GM19395 (cell line): ENCODE results near the gene CALM3.

Experiments used
- ATAC-seq: cut with Tn5 transposase; IDR thresholded peaks from one replicate; pipeline ENCODE4 v1.9.1; 2021; ENCODE audit warnings: mild to moderate bottlenecking, moderate library complexity; ENCODE audit not compliant: unreplicated experiment

CALM3 gene

DNA sequence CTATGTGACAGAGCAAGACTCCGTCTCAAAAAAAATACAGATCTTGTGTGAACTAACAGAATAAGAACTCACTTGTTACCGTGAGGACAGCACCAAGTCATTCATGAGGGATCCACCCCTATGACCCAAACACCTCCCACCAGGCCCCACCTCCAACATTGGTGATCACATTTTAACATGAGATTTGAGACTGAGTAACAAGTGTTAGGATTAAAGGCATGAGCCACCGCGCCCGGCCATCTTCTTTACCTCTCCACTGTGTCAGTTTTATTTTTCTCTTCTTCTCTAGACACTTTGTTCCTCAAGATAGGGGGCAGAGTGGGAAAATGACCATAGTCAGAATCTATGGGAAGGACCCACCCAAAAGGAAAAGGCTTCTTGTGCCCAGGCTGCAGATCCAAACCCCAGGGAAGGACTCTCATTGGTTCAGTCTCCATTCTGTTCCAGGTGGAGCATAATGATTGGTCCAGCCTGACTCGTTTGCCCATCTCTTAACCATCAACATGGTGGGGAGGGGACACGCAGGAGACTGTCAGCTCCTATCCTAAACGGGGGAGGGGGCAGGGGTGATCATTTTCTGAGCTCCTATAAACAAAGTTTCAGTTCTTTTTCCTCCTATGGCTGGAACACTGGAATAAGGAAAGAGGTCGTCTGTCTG is 1.3 kb upstream of the CALM3 start:
- no peak for ATAC-seq

- peak; percentile 85 for ATAC-seq
Observed at GRCh38 chr19:46600384-46601317, 479 bp upstream of the CALM3 start.

- ATAC-seq = no peak
Observed at GRCh38 chr19:46602392-46603194, 1.5 kb downstream of the CALM3 start.

DNA sequence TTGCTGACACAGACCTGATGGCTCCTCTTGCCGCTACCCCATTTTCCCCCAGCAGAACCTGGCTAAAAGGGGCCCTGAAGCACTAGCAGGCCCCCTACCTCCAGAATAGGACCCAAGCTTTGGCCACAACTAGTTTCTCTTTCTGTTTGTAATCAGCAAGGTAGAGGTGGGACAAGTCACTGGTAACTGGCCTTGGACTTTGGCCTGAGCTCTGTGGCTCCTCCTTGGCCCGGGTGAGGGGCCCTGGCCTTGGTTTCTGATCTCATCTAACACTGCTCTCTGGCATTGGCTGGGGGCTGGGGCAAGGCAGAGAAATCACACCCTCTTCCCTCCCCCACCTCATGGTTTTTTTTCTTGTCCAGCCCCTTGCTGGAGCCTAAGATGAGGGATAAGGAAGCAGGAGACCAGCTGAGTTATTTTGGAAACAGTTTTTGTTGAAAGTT is 2.1 kb downstream of the CALM3 start:
- ATAC-seq = no peak

DNA sequence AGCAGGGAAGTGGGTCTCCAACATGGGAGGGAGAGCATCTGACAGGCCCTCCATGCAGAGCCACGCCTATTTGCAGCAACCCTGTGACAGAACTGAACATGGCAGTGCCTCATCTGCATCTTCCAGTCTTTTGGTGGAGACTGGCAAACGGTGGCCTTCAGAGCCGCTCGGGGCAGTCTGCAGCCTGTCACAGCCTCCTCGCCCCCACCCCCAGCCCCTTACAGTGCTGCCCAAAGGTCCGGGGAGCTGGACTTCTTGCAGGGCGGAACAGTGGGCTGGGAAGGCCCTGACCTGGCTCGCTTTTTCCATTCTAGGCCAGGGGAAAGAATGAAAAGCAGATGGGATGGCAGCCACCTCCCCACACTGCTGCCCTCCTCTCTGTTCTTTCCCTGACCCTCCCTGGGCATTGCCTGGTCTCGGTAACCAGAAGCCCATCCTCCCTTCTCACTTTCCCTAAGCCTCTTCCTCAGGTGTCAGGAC is 2.7 kb downstream of the CALM3 start:
- no peak for ATAC-seq

- no peak for ATAC-seq
Observed at GRCh38 chr19:46604781-46605355, 3.7 kb downstream of the CALM3 start.

DNA sequence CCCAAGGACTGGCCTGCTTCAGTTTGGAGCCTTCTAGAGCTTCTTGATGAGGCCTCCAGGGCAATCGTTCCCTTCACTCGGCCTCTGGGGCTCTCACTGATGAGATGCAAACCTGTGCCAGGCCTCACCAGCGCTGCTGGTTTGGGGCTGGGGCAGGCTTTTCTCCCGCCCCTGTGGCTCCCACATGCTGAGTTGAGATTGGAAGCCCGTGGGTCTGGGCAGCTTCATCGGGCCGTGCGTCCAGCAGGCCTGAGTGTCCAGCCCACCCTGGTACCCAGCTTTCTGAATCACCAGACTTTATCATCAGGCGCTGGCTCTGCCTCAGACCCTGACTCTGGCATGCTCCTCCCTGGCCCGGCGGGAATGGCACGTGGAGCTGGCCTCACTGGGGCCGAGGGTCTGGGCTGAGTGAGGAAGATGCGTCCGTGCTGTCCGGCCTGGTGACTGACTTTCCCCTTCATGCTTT is 4.3 kb downstream of the CALM3 start:
- ATAC-seq = no peak

DNA sequence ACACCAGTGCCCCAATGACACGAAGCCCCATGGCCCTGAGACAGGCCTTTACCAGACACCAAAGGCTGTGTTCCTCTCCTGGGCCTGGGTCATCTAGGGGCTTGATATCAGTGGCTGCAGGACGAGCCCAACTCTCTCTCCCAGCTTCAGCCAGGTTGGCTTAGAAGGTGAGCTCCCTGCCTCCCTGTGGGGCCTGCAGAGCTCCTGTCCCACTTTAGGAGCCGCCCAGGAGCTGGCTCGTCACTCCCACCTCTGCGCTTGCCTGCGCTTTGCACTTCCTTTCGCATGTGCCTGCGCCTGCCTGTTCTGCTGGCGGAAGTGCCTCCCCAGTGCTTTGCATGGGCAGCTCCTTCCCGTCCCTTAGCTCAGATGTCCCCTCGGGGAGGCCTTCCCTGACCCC is 4.9 kb downstream of the CALM3 start:
- ATAC-seq = no peak

DNA sequence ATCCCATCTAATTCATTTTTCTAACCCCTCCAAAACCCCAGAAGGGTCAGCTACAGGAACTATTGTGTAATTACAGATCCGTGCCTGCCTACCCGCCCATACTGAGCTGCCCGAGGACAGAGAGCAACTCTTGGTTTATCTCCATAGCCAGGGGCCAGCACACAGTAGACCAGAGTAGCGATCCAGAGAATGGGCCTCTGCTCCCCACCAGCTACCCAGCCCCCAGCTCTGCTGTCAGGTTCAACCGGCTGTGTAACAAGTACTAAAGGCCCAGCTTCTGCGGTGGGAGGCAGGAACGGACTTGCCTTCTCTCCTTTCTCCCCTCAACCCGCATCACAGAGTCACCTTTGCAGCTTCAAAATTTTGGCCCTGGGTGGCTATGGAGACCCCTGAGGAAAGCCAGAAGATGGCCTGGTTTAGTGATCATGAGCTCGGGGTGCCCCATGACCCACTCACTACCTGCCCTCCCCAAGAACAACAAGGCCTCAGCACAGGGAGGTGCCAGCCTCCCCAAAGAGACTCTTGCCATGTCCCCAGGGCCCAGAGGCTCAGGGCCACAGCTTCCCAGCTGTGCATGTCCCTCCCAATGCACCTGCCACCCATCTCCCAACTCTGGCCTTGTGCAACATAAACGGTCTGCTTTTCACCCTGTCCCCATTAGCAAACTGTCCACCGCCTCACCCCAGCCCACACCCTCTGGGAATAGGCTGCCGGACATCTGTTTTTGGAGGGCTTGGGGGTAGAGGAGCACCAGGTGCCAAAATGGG is 5.7 kb downstream of the CALM3 start:
- no peak for ATAC-seq

DNA sequence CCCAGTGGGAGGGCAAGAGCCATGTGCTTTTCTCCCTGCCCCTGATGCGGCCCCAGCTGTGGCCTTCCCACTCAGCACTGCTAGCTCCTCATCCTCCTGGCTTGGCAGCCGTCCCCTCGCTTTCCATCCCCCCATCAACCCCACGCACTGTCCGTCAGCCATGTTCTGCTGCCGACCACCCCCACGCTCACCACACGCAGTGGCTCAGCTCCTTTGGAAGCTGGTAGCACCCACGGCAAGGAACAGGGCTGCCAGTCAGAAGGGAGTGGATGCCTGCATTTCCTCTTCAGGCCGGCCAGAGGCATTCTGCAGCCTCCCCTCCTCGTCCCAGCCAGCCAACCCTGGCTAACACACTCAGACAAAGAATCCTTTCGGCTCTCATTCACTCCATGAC is 6.3 kb downstream of the CALM3 start:
- ATAC-seq = no peak

- no peak for ATAC-seq
Observed at GRCh38 chr19:46608178-46608577, 7.0 kb downstream of the CALM3 start.

DNA sequence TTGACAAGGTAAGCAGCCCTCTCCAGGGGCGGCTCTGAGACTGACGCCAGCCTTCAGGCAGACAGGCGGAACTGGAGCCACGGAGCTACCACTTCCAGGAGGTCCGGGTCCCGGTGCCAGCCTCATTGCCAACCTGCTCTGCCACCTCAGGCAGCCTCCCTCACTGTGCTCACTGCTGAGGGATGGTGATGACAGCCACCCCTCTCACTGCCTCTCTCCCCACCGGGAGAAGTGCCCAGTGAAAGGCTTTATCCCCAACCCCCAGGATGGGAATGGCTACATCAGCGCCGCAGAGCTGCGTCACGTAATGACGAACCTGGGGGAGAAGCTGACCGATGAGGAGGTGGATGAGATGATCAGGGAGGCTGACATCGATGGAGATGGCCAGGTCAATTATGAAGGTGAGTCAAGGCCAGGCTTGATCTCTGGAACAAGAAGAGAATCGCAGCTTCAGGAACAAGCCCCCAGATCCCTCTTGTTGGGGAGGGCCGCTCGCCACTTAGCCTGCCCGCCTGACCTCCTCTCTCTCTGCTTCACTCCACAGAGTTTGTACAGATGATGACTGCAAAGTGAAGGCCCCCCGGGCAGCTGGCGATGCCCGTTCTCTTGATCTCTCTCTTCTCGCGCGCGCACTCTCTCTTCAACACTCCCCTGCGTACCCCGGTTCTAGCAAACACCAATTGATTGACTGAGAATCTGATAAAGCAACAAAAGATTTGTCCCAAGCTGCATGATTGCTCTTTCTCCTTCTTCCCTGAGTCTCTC is 7.6 kb downstream of the CALM3 start:
- ATAC-seq = no peak

DNA sequence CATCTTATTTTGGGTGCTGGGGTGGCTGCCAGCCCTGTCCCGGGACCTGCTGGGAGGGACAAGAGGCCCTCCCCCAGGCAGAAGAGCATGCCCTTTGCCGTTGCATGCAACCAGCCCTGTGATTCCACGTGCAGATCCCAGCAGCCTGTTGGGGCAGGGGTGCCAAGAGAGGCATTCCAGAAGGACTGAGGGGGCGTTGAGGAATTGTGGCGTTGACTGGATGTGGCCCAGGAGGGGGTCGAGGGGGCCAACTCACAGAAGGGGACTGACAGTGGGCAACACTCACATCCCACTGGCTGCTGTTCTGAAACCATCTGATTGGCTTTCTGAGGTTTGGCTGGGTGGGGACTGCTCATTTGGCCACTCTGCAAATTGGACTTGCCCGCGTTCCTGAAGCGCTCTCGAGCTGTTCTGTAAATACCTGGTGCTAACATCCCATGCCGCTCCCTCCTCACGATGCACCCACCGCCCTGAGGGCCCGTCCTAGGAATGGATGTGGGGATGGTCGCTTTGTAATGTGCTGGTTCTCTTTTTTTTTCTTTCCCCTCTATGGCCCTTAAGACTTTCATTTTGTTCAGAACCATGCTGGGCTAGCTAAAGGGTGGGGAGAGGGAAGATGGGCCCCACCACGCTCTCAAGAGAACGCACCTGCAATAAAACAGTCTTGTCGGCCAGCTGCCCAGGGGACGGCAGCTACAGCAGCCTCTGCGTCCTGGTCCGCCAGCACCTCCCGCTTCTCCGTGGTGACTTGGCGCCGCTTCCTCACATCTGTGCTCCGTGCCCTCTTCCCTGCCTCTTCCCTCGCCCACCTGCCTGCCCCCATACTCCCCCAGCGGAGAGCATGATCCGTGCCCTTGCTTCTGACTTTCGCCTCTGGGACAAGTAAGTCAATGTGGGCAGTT is 8.6 kb downstream of the CALM3 start:
- no peak for ATAC-seq

DNA sequence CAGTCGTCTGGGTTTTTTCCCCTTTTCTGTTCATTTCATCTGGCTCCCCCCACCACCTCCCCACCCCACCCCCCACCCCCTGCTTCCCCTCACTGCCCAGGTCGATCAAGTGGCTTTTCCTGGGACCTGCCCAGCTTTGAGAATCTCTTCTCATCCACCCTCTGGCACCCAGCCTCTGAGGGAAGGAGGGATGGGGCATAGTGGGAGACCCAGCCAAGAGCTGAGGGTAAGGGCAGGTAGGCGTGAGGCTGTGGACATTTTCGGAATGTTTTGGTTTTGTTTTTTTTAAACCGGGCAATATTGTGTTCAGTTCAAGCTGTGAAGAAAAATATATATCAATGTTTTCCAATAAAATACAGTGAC is 9.3 kb downstream of the CALM3 start:
- no peak for ATAC-seq

DNA sequence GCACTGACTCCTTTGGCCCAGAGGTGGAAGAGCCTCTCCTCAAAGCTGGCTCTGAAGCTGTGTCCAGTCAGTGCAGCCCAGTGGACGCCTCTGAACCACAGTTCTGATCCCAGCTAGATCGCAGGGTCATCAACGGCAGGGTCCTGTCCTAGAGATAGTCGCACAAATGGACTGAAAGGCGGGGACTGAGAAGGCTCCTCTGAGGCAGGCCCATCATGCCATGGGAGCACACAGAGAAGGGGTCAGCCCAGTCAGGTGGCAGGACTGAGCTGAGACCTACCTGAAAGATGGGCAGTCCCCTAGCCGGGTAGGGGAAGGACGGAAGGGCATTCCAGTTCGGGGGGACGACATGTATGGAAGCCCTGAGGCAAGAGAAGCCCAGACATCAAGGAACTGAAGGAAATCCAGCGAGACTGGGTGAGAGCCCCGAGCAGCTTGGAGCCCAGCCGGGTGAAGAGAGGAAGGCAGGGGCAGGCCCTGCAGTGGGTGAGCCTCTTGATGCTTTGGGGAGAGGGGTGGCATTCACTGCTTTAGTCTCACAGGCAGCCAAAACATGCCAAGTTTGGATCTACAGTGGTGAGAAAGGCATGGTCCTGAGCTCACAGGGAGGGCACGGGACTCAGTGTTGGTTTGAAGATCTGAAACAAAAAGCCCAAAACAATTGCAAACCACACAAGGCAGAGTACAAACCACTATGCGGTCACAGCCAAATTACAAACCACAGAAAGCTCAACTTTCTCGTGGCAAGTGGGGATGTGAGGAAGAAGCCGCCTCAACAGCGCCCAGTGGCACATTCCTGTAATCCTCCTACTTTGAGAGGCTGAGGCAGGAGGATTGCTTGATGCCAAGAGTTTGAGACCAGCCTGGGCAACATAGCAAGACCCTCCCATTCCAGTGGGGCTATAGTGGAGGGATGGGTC is 10.0 kb downstream of the CALM3 start:
- ATAC-seq = no peak

DNA sequence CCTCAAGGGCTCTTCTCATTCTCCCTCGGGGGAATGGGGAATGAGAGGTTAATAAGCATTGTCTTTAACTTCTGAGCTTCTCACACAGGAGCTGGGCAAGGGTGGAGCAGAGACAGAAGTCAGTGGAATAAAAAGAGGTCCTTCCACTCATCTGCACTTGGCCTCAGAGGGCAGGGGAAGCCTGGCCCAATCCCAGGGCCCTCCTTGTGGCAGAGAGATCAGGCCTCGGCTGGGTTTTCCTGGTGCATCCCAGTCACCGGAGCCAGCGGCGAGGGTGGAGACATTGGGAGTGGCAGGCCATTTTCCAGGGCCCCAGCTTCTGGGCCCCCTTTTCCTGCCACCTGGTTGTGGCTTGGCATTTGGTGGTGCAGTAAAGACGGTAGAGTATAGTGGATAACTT is 10.6 kb downstream of the CALM3 start:
- no peak for ATAC-seq

DNA sequence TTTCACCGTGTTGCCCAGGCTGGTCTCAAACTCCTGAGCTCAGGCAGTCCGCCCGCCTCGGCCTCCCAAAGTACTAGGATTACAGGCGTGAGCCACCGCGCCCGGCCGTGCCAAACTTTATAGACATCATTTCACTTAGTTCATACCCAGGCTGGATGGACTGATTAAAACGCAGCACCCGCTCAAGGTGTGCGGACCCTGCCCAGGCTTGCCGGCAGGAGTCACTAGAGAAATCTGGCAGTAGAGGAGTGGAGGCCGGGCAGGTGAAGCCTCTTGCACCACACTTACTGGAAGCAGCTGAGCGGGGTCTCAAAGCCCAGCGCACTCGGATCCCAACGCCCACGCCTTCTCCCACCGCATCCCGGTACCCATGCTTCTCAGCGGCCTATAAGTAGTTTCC is 12.4 kb downstream of the CALM3 start:
- no peak for ATAC-seq
